GM18499 (cell line): ENCODE results near the gene ZNF846.
"Not testable (repeated sequence)": the region's sequence is repeated elsewhere in the genome, so short reads cannot be mapped to it uniquely, and the experiment has no call there.

Experiments used
- ATAC-seq: cut with Tn5 transposase; IDR thresholded peaks from one replicate; pipeline ENCODE4 v1.9.1; 2021; ENCODE audit warnings: moderate number of reproducible peaks; ENCODE audit not compliant: insufficient read depth, unreplicated experiment

Gene ZNF846

DNA sequence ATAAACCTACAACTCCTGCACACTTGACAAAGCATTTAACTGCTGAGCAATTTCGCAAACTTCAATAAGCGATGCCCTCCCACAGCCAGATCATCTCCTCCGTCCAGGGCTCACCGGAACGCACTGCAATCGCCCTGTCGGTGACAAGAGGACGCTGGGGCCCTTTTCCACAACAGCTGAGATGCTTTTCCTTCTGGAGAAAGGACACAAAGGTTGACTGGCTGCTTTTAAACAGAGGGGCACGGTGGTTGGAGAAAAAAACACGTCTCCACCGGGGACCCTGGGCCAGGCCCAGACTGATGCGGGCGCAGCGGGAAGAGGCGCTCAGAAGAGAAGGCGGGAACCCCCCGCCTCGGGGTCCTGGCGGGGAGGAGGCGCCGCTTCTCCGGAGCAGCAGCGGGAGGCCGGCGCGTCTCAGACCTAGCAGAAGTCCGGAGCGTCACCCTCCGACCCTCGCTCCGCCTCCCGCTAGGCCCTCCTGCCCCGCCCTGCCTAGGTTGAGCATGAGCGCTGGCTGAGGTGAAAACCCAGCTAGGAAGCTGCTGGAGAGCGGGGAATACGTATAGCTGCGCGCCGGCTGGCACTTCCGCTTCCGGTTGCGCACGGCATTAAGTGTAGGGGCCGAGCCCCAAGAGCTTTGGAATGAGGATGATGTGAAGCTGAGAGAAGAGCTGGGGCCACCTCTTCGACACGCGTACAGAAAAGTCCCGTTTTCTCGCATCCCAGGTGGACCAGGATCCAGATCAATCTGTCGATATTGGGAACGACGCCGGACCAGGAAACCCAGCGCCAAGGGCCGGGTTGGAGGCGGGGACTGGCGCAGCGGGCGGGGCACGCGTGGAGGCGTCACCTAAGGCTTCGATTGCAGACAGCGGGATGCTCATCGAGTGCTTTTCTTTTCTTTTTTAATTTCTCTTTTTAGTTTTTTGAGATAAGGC lies at the start of gene ZNF846:
Gene ZNF846, minus strand, starts transcription at position 564 of the 938 bp plus-strand sequence. CDS start 3,788 bp downstream, outside the sequence.
- ATAC-seq: peak; percentile 91

DNA sequence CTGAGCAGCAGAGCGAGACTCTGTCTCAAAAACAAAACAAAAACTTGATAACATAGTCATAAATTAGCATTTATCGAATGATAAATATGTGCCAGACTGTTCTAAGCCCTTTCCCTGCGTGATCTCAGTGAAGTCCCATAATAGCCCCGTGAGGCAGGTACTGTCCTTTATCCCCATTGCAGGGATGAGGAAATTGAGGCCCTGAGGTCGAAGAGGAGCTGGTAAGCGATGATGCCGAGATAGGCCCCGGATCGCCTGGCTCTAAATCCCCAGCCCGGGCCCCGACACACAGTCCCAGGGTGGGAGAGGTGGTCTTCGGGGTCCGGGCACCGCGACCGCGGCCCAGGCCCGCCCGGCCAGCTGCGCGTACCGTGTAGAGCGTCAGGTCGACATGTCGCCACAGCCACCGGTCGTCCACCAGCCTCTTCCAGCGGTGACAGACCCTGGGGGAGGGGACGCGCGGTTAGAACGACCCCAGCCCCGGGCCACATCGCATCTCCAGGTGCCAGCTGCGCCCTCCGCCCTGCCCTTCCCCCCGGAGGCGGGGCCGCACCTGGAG lies 49.7 kb upstream of the ZNF846 start:
- ATAC-seq: no peak

GRCh38 chr19:9811139-9811538 lies 42.6 kb upstream of the ZNF846 start:
- no peak for ATAC-seq

DNA sequence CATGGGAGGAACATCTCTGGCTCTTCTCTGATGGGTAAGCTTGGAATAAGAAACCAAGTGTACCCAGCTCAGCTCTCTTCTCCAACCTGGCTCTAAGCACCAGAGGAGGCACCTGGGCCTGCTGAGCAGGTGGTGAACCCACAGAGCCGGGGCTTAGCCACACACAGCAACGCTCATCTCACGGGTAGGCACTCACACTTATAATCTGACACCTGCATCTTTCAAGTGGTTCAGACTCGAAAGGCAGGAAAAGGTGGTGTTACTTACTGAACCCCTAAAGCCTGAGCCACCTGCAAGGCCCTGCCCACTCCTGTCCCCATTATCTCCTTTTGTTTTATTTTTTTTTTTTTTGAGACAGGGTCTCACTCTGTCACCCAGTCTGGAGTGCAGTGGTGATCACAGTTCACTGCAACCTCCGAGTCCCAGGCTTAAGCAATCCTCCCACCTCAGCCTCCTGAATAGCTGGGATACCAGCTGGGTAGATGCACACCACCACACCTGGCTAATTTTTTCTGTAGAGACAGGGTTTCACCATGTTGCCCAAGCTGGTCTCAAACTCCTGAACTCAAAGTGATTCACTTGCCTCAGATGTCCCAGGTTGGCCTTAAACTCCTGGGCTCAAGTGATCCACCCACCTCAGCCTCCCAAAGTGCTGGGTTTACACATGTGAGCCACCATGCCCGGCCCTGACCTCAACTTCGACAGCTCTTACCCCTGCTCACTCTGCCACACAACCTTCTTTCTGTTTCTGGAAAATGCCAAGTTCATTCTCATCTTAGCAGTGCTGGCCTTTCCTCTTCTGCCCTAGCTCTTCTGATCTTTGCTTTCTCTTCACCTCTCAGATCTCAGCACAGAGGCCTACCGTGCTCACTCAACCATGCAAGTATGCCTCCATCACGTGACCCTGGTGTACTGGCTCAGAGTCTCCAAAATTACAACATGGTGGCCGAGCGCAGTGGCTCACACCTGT lies 40.6 kb upstream of the ZNF846 start:
- ATAC-seq: no peak

GRCh38 chr19:9806803-9807202 lies 38.3 kb upstream of the ZNF846 start:
- no peak for ATAC-seq

GRCh38 chr19:9801976-9802375 lies 33.4 kb upstream of the ZNF846 start:
- no peak for ATAC-seq

DNA sequence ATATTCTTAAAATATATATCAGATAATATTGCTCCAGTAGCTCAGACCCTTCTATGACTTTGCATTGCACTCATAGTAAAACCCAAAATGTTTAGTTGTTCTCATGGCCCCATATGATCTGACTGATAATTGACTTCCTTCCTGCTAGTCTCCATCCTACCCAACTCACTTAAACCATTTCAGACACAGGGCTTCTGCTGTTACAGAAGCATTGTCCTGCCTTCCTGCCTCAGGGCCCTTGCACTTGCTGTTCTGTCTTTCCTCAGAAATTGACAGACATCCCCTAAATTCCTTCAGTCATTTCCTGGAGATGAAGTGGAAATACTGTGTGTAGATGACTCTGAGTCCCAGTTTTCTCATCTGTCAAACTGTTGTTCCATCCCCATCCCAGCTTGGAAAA lies 30.6 kb upstream of the ZNF846 start:
- ATAC-seq: no peak

- no peak for ATAC-seq
Measured at GRCh38 chr19:9797871-9798270, 29.3 kb upstream of the ZNF846 start.

DNA sequence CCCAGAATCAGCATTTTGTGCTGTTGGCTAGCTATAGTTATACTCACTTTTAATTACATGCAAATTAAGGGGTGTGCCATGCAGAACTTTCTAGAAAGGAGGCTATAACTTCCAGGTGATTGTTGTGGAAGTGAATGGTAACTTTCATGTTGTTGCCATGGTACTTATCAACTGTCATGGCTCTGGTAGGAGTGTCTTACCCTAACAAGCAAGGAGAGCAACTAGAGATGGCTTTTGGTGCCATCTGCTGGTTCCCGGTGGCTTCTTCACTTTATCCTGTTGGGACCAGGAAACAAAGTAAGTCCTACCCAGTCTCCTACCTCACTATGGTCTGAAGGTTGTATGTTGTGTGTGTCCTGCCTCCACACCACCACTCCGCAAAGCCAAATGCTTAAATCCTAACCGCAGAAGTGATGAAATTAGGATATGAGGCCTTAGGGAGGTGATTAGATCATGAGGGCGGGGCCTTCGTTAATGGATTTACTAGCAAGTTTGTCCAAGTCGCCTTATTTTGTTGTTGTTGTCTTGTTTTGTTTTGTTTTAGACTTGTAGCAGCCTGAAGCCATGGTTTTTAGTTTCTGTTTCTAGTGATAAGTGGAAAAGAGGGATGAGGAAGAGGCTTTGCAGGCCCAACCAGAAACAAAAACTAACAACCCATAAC lies 27.7 kb upstream of the ZNF846 start:
- no peak for ATAC-seq

DNA sequence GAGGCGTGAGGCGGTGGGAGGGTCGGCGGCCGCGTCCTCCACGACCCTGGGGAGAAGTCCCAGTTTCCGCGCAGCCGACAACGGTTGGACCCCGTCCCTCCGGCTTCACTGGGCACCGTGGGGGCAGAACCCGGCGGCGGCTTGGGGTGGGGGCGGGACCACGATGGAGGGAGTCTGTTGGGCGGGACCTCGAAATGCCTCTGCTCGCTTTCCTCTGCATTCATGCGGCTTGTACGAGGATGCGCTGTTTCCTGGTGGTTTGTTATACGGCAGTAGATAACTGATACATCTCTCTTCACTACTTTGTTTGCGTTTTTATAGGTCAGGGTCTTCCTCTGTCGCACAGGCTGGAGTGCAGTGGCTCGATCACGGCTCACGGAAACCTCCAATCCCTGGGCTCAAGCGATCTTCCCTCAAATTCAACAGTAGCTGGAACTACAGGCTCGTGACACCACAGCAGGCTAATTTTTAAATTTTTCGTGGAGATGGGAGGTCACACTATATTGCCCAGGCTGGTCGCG lies 24.6 kb upstream of the ZNF846 start:
- ATAC-seq: no peak

DNA sequence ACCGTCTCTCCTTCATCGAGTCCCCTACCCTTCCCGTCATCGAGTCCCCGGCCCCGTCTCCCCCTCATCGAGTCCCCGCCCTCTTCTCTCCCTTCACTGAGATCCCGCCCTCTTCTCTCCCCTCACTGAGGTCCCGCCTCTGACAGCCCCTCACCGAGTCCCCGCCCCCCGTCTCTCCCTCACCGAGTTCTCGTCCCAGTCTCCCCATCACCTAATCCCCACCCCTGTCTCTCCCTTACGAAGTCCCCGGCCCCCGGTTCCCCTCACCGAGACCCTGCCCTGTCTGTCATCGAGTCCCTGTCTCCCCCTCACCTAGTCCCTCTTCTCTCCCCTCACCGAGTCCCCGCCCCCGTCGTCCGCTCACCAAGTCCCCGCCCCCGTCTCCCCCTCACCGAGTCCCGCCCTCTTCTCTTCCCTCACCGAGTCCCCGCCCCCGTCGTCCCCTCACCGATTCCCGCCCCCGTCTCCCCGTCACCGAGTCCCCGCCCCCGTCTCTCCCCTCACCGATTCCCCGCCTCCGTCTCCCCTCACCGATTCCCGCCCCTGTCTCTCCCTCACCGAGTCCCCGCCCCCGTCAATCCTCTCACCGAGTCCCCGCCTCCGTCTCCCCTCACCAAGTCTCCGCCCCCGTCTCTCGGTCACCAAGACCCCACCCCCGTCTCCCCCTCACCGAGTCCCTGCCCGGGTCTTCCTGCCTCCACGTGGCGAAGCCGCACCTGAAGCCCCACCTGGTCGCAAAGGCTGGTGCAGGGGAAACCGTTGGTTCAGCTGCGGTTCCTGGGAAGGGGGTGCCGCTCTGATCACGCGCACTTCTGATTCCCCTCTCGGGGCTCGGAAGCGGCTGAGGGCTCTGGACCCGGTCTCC lies 23.9 kb upstream of the ZNF846 start:
- no peak for ATAC-seq

- ATAC-seq: no peak
Measured at GRCh38 chr19:9791552-9792205, 23.1 kb upstream of the ZNF846 start.

GRCh38 chr19:9791073-9791367 lies 22.5 kb upstream of the ZNF846 start:
- not testable (repeated sequence) for ATAC-seq

GRCh38 chr19:9789579-9789978 lies 21.0 kb upstream of the ZNF846 start:
- not testable (repeated sequence) for ATAC-seq

DNA sequence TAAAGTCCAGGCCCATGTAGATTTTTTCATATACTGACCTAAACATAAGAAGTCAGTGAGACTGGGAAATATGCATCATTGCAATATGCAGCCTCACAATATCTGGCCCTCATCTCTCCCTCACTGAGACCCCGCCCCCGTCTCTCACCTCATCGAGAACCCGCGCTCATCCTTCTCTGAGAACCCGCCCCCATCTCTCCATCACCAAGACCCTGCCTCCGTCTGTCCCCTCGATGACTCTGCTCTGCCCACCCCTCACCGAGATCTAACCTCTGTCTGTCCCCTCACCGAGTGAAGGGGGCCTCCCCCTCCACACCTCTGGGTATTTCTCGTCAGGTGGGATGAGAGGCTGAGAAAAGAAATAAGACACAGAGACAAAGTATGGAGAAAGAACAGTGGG lies 20.5 kb upstream of the ZNF846 start:
- ATAC-seq: no peak

DNA sequence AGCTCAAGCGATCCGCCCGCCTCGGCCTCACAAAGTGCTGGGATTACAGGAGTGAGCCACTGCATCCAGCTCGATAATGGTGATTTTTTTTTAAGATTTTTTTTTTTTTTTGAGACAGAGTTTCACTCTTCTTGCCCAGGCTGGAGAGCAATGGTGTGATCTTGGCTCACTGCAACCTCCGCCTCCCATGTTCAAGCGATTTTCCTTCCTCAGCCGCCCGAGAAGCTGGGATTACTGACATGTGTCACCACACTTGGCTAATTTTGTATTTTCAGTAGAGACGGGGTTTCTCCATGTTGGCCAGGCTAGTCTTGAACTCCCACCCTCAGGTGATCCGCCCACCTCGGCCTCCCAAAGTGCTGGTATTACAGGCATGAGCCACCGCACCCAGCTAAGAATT lies 20.1 kb upstream of the ZNF846 start:
- not testable (repeated sequence) for ATAC-seq

DNA sequence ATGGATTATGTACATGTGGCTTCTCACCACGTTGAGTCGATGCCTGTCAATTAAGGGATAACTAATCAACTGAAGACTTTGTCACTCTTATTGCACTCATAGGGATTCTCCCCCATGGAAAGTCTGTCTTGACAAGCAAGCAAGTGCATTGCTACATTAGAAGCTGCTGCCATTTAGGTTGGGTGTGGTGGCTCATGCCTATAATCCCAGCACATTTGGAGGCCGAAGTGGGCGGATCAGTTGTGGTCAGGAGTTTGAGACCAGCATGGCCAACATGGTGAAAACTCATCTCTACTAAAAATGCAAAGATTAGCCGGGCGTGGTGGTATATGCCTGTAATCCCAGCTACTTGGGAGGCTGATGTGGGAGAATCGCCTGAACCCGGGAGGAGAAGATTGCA lies 18.3 kb upstream of the ZNF846 start:
- no peak for ATAC-seq

- ATAC-seq: no peak
Measured at GRCh38 chr19:9786342-9786741, 17.8 kb upstream of the ZNF846 start.
